Fibroblast of pulmonary artery (primary cell): ENCODE results near the gene HOXD9.

Experiments
- DNase-seq: peaks from one replicate; pipeline ENCODE4 v3.0.0-alpha.2; 2010; ENCODE audit warnings: low read depth
- H3K4me3 ChIP-seq: replicated peaks from 2 replicates; pipeline ENCODE4 v1.5.1; 2011; ENCODE audit warnings: low read depth, mild to moderate bottlenecking, control low read depth, low read length, moderate library complexity
- TF ChIP-seq, protein P1 (sequence below): IDR thresholded peaks from 2 replicates; pipeline ENCODE4 v1.5.1; 2011; ENCODE audit warnings: mild to moderate bottlenecking, control low read depth, low read length, inconsistent platforms; ENCODE audit errors: missing control alignments

HOXD9 gene

DNA sequence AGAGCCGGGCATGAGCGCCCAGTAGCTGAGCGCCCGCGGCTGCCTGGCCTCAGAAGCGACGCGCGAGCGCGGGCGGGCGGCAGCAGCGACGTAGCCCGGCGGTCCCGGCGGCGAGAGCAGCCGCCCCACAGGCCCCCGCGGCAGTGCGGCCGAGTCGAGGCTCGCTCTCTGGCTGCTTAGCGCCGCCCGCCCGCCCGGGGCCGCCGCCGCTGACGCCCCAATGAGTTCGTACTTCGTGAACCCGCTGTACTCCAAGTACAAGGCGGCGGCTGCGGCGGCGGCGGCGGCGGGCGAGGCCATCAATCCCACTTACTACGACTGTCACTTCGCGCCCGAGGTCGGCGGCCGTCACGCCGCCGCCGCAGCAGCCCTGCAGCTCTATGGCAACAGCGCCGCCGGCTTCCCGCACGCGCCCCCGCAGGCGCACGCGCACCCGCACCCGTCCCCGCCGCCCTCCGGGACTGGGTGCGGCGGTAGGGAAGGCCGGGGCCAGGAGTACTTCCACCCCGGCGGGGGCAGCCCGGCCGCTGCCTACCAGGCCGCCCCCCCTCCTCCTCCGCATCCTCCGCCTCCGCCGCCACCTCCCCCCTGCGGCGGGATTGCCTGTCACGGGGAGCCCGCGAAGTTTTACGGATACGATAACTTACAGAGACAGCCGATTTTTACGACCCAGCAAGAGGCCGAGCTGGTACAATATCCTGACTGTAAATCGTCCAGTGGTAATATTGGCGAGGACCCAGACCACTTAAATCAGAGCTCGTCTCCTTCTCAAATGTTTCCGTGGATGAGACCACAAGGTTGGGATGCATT is 7.8 kb downstream of the HOXD9 start:
- DNase-seq: no peak
- H3K4me3 ChIP-seq: no peak overlapping the region
- TF ChIP-seq, protein P1, sequence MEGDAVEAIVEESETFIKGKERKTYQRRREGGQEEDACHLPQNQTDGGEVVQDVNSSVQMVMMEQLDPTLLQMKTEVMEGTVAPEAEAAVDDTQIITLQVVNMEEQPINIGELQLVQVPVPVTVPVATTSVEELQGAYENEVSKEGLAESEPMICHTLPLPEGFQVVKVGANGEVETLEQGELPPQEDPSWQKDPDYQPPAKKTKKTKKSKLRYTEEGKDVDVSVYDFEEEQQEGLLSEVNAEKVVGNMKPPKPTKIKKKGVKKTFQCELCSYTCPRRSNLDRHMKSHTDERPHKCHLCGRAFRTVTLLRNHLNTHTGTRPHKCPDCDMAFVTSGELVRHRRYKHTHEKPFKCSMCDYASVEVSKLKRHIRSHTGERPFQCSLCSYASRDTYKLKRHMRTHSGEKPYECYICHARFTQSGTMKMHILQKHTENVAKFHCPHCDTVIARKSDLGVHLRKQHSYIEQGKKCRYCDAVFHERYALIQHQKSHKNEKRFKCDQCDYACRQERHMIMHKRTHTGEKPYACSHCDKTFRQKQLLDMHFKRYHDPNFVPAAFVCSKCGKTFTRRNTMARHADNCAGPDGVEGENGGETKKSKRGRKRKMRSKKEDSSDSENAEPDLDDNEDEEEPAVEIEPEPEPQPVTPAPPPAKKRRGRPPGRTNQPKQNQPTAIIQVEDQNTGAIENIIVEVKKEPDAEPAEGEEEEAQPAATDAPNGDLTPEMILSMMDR: no peak

DNA sequence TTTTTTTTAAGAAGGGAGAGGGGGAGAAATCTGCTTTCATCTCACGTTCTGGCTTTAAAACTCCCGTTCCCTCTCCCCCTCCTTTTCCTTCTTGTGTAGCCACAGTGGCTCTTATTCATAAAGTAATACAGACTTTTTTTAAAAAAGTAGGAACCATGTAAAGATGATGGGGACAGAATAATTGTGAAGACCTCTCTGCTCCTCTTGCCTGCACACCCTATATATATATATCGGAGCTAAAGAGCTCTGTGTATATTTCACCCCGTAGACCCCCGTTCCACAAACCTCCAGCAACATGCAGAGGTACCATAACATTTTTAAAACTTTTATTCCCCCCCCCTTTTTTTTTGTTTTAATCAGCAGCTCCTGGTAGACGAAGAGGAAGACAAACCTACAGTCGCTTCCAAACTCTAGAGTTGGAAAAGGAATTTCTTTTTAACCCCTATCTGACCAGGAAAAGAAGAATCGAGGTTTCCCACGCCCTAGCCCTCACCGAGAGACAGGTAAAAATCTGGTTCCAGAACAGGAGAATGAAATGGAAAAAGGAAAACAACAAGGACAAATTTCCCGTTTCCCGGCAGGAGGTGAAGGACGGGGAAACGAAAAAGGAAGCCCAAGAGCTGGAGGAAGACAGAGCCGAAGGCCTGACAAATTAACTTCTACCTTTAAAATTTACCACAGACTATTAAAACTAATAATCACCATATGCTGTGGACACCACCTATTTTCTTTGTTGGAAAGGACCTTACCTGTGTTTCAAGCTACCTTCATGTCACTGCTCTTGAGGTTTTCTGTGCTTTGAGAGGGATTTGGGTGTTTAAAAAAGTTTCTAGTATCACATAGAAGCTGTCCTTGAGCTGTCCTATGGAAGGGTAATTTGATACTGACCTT is 8.7 kb downstream of the HOXD9 start:
- TF ChIP-seq, protein P1: no peak
- no peak for DNase-seq
- H3K4me3 ChIP-seq: no peak overlapping the region

DNA sequence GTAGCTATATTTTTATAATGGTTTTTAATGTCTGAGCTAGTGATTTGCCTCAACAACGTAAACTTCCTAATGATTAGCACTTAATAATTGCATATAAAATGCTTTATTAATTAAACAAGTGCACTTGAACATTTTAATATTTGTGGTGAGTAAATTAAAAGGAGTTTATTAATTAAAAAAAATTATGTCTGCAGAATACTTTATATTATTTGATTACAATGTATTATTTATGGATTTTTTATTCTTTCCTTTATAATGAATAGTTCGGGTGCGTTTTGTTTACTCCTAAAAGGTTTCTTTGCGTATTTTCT is 9.3 kb downstream of the HOXD9 start:
- no peak overlapping the region for H3K4me3 ChIP-seq
- TF ChIP-seq, protein P1: no peak
- DNase-seq: no peak

DNA sequence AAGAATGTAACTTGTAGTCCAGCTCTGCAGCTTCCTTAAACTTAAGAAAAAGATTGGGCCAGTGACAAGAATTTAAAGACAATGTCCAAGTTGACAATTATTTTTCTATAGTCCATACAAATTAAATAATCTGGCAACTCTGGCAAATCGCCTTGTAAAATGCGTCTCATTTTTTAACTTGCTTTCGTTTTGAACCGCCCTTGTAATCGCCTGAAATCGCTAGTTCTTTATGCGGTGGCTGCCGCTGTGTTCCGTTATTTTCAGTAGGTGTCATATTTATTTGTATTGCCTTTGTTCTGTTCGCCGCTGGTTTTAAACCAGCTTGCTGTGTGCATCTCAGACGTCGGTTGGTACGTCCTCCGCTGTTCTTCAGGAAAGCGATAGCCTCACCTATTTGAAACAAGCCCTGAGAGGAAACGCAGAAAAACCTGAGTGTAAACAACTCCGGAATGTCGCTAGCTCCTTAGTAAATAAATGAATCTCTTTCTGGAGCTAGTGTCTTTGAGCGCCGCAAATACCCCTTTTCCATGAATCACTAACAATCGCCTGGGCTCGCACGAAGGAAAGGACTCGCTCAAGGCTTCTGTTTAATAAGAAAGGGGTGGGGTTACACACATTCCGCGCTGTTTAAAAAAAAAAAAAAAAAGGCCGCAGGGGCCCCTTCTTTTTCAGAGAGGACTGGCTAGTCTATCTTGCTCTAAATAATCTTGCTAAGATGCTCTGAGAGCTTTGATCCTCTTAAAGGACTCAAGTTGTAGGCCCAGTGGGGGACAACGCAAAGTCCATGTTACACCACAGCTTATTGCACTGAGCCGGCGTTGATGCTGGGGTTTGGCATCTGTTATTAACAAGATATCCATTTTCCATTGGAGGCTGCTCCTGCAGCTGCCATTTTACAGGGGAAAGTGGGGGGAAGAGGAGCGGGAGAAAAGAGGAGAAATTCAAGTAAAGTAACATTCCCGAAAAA is 10.0 kb downstream of the HOXD9 start:
- TF ChIP-seq, protein P1: no peak
- DNase-seq: no peak
- H3K4me3 ChIP-seq: no peak overlapping the region

DNA sequence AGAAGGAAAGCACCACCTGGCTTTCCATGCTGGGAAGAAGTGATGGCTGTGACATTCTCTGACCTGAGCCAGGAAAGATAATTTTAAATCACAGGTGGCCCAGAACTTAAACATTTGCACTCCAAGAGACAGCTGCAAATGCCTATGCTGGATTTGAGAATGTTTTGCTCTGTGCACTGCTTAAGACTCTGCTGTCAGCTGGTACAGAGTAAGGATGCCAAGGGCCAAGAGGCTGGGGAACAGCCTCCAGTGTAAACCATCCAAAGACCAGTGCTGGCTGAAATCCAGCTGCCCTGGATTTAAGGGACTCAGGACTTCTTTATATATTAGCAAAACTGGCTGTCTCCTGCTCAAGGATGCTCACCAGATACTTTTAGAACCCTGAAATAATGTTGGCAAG is 10.9 kb downstream of the HOXD9 start:
- no peak for DNase-seq
- TF ChIP-seq, protein P1: no peak
- no peak overlapping the region for H3K4me3 ChIP-seq

DNA sequence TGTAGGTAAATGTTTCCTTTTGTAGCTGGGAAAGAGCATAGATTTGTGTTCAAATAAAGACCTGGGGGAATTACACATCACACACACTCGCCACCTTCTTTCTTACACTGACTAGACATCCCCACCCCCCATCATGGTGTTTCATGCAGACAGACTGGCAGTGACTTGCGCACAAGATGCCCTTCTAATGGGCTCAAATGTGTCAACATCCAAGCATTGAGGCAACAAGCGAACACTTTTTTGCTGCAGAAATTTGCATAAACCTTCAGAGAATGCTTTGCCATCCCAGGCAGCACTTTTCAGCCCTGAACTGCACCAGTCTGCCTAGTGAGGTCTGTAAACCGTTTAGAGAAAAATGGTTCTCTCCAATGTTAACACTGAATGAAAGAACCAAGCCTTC is 11.5 kb downstream of the HOXD9 start:
- no peak for DNase-seq
- no peak overlapping the region for H3K4me3 ChIP-seq
- TF ChIP-seq, protein P1: no peak
